Neural cell (in vitro differentiated cells): Measurements from ENCODE around the gene ZMYND10. TPM values are rescaled to one million over a fixed set of nuclear protein-coding genes. Genes with fewer than 3 reads are reported as not detected.

Source experiments
- H2AFZ ChIP-seq: fragments of 200-600, 300-800 bp; sonication (generic), shearing (Covaris generic); 2 replicates; pipeline ENCODE4 v1.6.0; 2014; ENCODE audit warnings: low read depth, mild to moderate bottlenecking, antibody characterized with exemption, low read length, moderate library complexity
- H3F3A ChIP-seq: fragments of 200-600 bp; shearing (Covaris generic); 2 replicates; pipeline ENCODE4 v1.6.1; 2016; ENCODE audit warnings: mild to moderate bottlenecking, moderate library complexity, mixed read lengths, antibody characterized with exemption, low read length; ENCODE audit not compliant: insufficient read depth, poor library complexity, severe bottlenecking
- H3K27ac ChIP-seq: fragments of 200-600, 300-800 bp; sonication (generic), shearing (Covaris generic); 2 replicates; pipeline ENCODE4 v1.5.1; 2014; ENCODE audit warnings: mild to moderate bottlenecking, low read length, moderate library complexity
- H3K27me3 ChIP-seq: fragments of 300-800, 200-600 bp; sonication (generic), shearing (Covaris generic); 2 replicates; pipeline ENCODE4 v1.6.0; 2014; ENCODE audit warnings: mild to moderate bottlenecking, low read depth, low read length, moderate library complexity; ENCODE audit not compliant: insufficient read depth
- H3K36me3 ChIP-seq: fragments of 300-800, 200-600 bp; sonication (generic), shearing (Covaris generic); 2 replicates; pipeline ENCODE4 v1.5.1; 2014; ENCODE audit warnings: mild to moderate bottlenecking, antibody characterized with exemption, low read length, moderate library complexity; ENCODE audit not compliant: insufficient read depth
- H3K4me2 ChIP-seq: fragments of 300-800, 200-600 bp; sonication (generic), shearing (Covaris generic); 2 replicates; pipeline ENCODE4 v1.6.0; 2014; ENCODE audit warnings: mild to moderate bottlenecking, low read length
- H3K4me3 ChIP-seq: fragments of 300-800, 200-600 bp; sonication (generic), shearing (Covaris generic); 2 replicates; pipeline ENCODE4 v1.5.1; 2014; ENCODE audit warnings: mild to moderate bottlenecking, low read length, moderate library complexity
- H3K79me2 ChIP-seq: fragments of 200-600 bp; shearing (Covaris generic); replicated peaks from 2 replicates; pipeline ENCODE4 v1.6.0; 2014; ENCODE audit warnings: mild to moderate bottlenecking, low read length, moderate library complexity; ENCODE audit not compliant: insufficient read depth
- H3K9ac ChIP-seq: fragments of 300-800, 200-600 bp; sonication (generic), shearing (Covaris generic); 2 replicates; pipeline ENCODE4 v1.6.1; 2016; ENCODE audit warnings: mild to moderate bottlenecking, low read length, mixed read lengths
- H3K9me2 ChIP-seq: fragments of 200-600 bp; shearing (Covaris generic); 2 replicates; pipeline ENCODE4 v1.6.1; 2016; ENCODE audit warnings: mild to moderate bottlenecking, low read length, mixed read lengths; ENCODE audit not compliant: insufficient read depth
- H3K9me3 ChIP-seq: fragments of 200-600, 300-800 bp; sonication (generic), shearing (Covaris generic); 2 replicates; pipeline ENCODE4 v1.6.1; 2016; ENCODE audit warnings: mild to moderate bottlenecking, mixed run types, low read length, moderate library complexity, mixed read lengths
- H4K20me1 ChIP-seq: fragments of 200-600 bp; shearing (Covaris generic); 2 replicates; pipeline ENCODE4 v1.6.1; 2016; ENCODE audit warnings: mild to moderate bottlenecking, mixed run types; ENCODE audit not compliant: insufficient read depth
- CTCF ChIP-seq: fragments of 450-650 bp; IDR thresholded peaks from 2 replicates; pipeline ENCODE4 v1.5.1; 2014; ENCODE audit warnings: antibody characterized with exemption, mild to moderate bottlenecking, moderate library complexity; ENCODE audit not compliant: poor library complexity, severe bottlenecking
- EP300 ChIP-seq: fragments of 450-650 bp; conservative IDR thresholded peaks from 2 replicates; pipeline ENCODE4 v1.6.1; 2014; ENCODE audit warnings: antibody characterized with exemption, mild to moderate bottlenecking, moderate library complexity; ENCODE audit not compliant: poor library complexity, severe bottlenecking
- EZH2 ChIP-seq: fragments of 200-600, 300-800 bp; shearing (Covaris generic), sonication (generic); IDR thresholded peaks from 2 replicates; pipeline ENCODE4 v1.6.1; 2014; ENCODE audit warnings: antibody characterized with exemption, low read length, borderline replicate concordance, mild to moderate bottlenecking; ENCODE audit not compliant: insufficient read depth, poor library complexity, severe bottlenecking
- MXI1 ChIP-seq: fragments of 450-650 bp; conservative IDR thresholded peaks from 2 replicates; pipeline ENCODE4 v1.6.1; 2014; ENCODE audit warnings: antibody characterized with exemption, mild to moderate bottlenecking; ENCODE audit not compliant: poor library complexity, severe bottlenecking
- POLR2AphosphoS5 ChIP-seq: IDR thresholded peaks from 2 replicates; pipeline ENCODE4 v1.6.1; 2012
- RAD21 ChIP-seq: fragments of 450-650 bp; conservative IDR thresholded peaks from 2 replicates; pipeline ENCODE4 v1.6.1; 2014; ENCODE audit warnings: antibody characterized with exemption, mild to moderate bottlenecking, moderate library complexity
- REST ChIP-seq: IDR thresholded peaks from 2 replicates; pipeline ENCODE4 v1.6.1; 2012; ENCODE audit warnings: borderline replicate concordance
- SMC3 ChIP-seq: fragments of 450-650 bp; conservative IDR thresholded peaks from 2 replicates; pipeline ENCODE4 v1.6.1; 2014; ENCODE audit warnings: antibody characterized with exemption, mild to moderate bottlenecking, moderate library complexity; ENCODE audit not compliant: poor library complexity
- TAF1 ChIP-seq: IDR thresholded peaks from 2 replicates; pipeline ENCODE4 v1.6.1; 2012; ENCODE audit warnings: low read depth
- polyA plus RNA-seq: library from polyadenylated mRNA; depleted of rRNA; stranded (reverse); fragments of >200 nt; gene quantifications from 2 replicates; pipeline ENCODE4 v1.2.3, GENCODE V29; 2014

The ZMYND10 gene
- polyA plus RNA-seq, 1 donor from 2014 or later = 5.2 TPM

GRCh38 chr3:50354850-50355249 lies 9.3 kb upstream of the ZMYND10 start:
- peaks cover 9% of the 10 kb centered on the region for H4K20me1 ChIP-seq
- H3K9ac ChIP-seq = no peak overlapping the region
- H3K9me3 ChIP-seq = no peaks in the 10 kb centered on the region
- no peaks in the 10 kb centered on the region for H3K9me2 ChIP-seq
- H2AFZ ChIP-seq = no peak overlapping the region
- H3K79me2 ChIP-seq = peaks cover 41% of the 10 kb centered on the region
- H3K36me3 ChIP-seq = no peaks in the 10 kb centered on the region
- no peak overlapping the region for H3K27ac ChIP-seq
- TF ChIP-seq POLR2AphosphoS5 (no peak), EZH2 (no peak), MXI1 (no peak), SMC3 (no peak), RAD21 (no peak), CTCF (no peak), TAF1 (no peak), REST (no peak), EP300 (no peak)
- H3K4me2 ChIP-seq = no peak overlapping the region
- no peaks in the 10 kb centered on the region for H3K27me3 ChIP-seq
- H3F3A ChIP-seq = no peaks in the 10 kb centered on the region
- no peak overlapping the region for H3K4me3 ChIP-seq

GRCh38 chr3:50354186-50354764 lies 8.7 kb upstream of the ZMYND10 start:
- Histone ChIP-seq H3F3A (no peaks in the 10 kb centered on the region), H3K9ac (no peak overlapping the region), H3K79me2 (peaks cover 45% of the 10 kb centered on the region), H3K4me3 (no peak overlapping the region), H4K20me1 (peaks cover 9% of the 10 kb centered on the region), H3K27ac (no peak overlapping the region), H3K36me3 (no peaks in the 10 kb centered on the region), H3K9me2 (no peaks in the 10 kb centered on the region), H2AFZ (no peak overlapping the region), H3K27me3 (no peaks in the 10 kb centered on the region), H3K4me2 (no peak overlapping the region), H3K9me3 (no peaks in the 10 kb centered on the region)
- TF ChIP-seq EZH2 = no peak
- no peak for TF ChIP-seq POLR2AphosphoS5
- no peak for TF ChIP-seq RAD21
- no peak for TF ChIP-seq SMC3
- TF ChIP-seq CTCF = no peak
- TF ChIP-seq REST = no peak
- TF ChIP-seq MXI1 = no peak
- no peak for TF ChIP-seq TAF1
